GM21576 (cell line): ENCODE data around the gene EFEMP1.

Experiments used
- ATAC-seq: cut with Tn5 transposase; IDR thresholded peaks from one replicate; pipeline ENCODE4 v1.9.1; 2021; ENCODE audit warnings: mild to moderate bottlenecking, moderate library complexity; ENCODE audit not compliant: unreplicated experiment

The EFEMP1 gene

DNA sequence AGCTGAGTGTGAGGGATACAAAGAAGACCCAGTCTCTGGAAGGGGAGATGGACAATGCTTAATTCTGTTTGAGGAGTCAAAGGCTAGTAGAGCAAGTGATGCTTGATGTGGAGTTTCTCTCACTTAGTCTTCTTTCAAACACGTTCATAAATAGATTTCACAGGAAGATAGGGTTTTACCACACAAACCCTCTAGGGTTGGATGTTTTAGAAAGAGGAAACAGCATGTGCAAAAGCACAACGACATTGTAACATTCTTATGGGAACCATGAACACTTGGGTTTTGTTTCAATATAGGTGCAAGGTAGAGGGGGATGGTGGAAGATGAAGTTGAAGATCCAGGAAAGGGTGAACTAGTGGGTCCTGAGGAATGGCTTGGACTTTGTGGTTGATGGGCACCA lies 10.8 kb upstream of the EFEMP1 start:
- no peak for ATAC-seq

DNA sequence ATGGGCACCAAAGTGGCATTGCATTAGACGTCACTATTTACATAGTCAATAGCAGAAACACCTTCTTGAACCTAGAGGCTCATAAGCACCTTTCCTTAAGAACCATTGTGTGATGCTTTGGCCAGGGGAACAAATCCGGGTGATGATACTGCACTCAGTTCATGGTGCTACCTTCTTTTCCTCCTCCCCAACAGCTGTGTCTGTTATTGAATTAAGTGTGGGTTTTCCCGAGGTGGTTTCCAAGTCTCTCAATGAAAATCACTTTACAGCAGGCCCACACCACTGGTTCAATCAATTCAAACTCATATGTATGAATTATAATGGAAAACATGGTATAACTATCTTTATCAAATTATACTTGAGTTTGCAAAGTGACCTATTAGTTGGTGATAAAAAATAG lies 9.3 kb upstream of the EFEMP1 start:
- no peak for ATAC-seq

DNA sequence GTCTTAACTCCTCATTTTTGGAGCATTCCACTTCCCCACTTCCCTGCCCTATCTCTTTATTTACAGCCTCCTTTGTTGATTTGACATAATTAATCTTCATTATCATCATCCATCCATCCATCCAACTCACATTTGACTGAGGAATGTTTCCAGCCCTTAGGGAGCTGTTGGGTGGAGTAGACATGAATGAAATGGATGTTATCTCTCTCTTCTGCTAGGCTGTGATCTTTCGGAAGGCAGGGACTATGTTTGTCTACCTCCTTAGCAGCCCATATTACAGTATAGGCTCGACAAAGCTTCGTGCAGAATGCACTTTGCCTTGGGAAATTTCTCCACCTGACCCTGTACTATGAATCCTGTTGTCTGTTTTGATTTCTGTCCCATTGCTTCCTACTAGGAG lies 7.7 kb upstream of the EFEMP1 start:
- ATAC-seq: no peak

DNA sequence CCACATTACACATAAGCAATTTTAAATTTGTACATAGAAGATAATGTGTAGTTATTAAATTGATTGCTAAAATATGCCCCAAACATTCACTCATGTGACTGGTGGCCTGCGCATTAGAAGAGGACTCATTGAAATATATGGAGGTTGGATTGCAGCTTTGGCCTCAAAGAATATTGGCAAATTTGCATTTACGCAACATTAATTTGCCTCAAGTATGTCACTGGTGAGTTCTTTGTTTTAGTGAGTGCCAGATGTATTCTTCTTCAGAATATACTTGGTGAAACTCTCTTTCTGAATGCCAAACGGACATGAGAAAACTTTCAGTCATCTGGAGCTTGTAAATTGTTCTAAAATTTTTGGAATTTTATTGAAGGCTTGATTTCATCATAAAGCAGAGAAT lies 5.9 kb upstream of the EFEMP1 start:
- no peak for ATAC-seq

DNA sequence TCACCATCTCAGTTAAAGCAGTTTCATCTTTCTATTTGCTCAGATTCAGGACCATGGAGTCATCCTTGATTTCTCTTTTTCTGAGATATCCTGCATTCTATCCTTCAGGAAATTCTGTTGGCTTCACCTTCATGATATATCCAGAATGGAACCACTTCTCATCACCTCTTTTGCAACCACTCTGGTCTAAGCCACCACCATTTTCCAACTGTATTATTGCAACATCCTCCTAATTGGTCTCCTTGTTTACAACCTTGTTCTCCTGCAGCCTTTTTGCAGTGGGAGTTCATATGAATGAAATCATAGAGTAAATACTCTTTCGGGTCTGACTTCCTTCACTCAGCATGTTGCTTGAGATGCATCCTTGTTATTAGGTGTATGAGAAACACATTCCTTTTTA lies 3.4 kb upstream of the EFEMP1 start:
- ATAC-seq: no peak

DNA sequence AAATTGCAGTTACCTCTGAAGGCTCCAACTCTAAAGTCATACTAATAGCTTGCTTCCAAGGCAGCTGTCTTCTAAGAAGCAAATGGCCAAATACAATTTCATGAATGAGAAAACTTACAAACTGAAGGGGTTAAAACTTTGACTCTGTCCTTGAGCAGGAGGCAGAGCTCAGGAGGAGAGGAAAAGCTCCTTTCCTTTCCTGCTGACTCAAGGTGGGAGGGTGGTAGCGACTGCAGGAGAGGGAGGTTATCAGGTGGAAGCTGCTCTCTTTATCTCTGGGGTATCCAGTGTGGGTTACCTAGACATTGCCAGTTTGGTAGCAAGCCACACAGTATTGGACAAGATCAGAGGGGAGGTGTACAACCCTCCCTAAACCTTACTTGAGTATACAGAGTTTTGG lies 2.7 kb upstream of the EFEMP1 start:
- no peak for ATAC-seq

DNA sequence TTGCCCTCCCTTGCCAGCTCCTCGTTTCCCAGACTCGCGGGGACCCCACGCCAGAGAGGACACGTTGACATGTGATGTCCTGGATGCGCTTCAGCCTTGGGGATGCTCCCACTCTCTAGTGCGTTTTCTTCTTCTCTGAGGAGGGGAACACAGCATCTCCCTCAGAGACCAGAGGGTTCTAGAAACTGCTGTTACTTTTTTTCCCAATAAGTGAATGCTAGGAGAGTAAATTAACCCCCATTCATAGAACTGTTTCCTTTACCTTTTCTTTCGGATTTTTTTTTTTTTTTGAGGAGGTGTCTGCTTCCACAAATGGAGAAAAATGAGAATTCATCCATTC lies 370 bp upstream of the EFEMP1 start:
- no peak for ATAC-seq

DNA sequence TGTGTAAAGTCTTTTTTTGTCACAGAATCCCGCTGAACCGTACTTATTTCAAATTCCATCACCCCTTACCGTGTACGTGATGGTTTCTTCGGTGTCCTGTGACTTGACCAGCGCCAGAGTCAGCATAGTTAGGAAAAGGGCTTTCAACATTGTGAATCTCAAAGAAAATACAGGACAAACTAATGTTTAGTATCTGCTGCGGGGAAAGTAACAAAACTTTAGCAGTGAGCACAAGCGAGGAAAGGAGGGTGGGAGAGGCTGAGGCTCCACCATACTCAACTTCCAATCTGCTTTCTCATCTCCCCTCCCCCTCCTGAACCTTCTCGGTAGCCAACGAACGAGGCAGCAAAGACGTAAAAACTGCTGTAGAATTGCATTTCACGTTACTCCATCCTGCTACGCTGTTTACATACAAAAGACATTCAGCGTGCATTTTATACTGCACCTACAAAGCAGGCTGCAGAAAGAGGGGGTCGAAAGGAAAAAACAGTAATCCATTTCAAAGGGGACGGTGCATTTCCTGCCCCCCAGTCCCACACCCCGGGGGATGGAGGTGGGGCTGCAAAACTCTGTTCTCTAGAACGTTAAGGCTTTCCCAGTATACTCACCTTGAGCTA lies 1.2 kb downstream of the EFEMP1 start:
- ATAC-seq: no peak

DNA sequence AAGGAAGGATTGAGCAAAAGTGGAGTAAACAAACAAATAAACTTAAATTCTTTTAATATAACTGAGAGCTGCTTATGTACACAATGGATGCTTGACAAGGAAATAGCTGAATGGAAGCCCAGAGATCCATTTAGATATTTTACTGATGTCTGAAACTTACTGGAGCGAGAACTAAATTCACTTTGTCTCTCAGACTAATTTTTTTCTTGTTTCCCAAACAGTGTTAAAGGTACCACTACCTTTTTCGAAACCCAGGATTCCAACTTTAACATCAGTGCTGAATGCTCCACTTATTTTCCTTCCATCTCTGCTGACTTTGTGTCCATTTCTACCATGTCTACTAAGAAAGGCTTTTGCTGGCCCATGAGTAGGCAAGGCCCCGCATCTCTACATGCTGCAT lies 4.0 kb downstream of the EFEMP1 start:
- ATAC-seq: no peak

DNA sequence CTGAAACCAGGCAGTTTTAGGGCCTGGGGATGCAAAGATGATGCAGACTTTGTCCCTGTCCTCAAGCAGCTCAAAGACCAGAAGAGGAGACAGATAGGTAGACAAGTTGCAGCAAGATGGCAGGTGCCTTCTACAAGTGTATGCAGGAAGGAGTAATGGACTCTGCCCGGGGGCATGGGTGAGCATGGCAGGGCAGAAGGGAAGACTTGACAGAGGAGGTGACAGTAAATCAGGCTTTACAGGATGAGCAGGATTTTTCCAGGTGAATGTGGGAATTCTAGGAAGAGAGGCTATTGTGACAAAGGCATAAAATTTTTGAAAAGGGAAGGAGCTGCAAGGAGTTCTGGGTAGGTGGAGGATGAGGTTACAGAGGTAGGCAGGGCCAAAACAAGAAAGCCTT lies 4.7 kb downstream of the EFEMP1 start:
- no peak for ATAC-seq

DNA sequence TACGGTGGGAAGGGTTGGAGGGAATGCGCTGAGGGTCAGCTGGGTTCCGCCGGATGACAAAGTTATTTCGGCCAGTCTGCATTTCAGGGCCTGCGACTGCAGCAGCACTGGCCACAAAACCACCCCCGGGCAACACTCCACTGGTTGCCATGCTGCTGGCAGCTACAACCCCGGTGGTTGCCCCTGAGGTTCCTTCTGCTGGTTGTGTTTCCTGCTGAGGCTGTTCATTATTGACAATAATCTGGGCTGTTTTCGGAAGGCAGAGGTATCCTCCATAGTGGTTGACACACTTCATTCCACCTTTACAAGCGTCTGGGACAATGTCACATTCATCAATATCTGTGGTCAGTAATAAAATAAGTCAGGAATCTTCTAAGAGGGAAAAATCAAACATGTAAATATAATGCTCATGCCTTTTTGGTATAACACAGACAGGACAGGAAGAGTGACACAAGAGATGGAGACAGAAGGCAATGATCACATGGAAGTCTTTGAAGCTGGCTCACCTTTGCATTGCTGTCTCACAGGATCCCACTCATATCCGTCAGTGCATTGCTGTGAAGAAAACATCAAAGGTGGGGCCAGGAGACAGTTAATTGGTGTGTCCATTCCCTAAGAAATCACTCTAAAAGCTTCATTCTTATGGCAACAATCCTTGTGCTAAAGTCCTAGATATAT lies 5.7 kb downstream of the EFEMP1 start:
- no peak for ATAC-seq

DNA sequence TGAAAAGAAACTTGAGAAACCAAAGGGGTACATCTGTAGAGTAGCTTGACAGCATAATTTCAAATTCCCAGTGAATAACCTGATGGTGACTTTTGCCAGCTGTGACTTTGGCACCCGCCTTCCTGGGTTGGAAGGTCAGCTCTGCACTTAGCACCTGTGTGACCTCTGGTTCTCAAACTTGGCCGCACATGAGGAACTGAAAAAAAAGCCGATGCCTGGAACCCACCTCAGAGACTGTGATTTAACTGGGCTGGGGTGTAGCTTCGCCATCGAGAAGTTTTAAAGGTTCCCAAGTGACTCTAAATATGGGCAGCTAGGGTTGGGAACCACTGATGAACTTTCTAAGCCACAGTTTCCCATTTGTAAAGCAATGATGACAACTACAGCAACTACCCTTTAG lies 6.5 kb downstream of the EFEMP1 start:
- no peak for ATAC-seq

DNA sequence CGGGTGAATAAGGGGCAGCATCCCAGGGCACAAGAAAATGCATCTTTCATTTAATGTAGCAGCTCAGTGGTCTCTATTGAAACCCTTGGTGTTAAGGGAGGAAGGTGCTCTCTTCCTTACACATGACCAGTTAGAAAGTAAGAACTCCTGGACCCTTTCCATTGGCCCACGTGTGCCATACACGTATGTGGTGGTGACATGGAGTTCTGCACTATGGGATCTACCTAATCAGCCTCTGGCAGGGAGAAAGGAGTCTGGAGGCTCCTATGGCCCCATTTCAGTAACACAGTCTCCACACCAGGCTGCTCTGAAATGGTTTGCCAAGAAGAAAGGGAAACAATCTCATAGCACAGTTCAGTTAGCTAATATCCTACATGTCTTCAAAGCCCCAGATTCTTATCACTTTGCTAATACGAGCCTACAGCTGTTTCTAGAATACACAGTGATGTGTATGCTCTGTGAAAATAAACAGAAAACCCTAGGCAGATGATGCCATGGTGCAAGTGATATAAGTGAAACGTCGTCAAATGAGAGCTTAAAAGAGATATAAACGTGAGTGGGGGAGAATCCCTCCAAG lies 7.0 kb downstream of the EFEMP1 start:
- no peak for ATAC-seq

DNA sequence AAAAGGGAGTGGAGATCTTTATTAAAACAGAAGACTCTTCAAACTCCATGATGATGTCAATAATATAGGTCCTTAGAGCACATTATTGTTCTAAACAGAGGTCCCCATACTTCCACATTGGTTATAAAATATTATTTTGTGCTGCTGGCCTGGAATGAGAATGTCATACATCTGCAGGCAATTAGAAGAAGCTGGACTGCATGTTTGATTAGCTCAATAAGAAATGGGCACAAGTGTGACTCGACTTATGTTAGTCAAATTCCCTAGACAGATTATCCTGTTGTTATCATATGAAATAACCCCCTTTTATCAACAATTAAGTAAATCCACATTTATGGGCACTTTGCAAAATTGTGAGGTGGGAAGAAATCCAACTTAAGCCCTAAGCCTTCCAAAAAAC lies 8.8 kb downstream of the EFEMP1 start:
- no peak for ATAC-seq

DNA sequence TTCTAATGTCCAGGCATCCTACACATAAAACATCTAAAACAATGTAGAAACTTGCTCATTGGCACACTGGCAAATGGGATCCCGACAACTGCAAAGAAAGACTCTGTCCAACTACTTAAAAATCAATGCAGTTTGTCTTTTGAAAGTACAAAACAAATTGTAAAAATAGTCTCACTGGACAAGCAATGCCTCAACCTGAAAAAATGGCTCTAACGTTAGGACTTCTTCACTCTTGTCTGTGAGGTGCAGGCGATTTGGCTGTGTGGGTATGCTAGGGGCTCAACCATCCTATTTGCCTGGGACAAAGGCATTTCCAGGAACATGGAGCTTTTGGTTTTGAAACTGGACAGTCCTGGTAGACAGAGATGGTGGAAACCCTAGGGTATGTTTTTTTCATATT lies 10.7 kb downstream of the EFEMP1 start:
- no peak for ATAC-seq

DNA sequence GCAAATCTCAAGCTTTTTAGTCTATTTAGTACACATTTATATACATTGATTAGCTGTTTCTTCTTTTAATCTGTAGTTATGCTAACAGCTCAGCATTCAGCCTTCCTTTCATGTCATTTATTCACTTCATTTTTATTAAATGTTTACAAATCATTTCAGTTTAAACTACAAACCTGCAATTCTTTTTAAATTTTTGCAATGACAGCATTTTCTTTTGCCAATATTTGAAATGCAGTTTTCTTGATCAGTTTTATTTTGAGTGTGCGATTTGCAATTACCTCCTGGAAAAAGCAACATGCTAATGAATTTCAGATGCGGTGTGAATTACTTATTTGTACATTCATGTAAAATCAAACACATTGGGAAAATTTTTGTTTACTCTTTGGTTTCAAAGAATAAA lies 13.5 kb downstream of the EFEMP1 start:
- no peak for ATAC-seq

DNA sequence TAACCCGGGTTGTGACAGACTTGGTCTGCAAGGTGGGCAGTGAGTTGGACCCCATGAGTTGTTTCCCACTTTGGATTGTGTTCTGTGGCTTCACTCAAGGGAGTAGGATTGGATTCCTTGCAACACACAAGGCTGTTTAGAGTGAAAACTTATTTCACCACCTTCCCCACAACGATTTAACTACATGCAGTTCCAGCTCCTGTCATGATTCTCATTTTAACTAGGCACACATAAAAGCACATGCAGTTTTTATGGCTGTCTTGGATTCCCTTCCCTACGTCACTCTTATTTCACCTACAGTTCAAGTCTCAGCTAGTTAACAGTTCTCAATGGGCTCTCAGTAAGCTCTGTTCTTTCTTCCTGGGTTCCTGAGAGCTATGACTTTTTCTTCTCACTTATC lies 15.9 kb downstream of the EFEMP1 start:
- ATAC-seq: no peak

DNA sequence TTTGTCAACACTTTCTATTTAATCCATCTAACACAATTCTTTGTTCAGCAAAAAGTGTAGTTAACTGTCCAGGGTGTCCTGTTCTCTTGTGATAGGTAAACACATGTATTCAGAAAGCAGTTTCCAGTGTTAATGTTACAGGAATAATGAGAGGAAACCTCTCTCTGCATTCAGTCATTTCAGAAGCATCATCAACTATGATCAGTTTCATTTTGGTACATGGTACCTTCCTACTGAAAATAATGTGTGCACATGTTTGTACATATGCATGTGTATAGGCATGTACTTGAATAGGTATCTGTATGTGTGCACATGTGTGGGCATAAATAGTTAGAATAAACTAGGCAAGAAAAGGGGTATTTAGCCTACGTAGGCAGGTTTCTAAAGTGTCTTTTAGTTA lies 16.6 kb downstream of the EFEMP1 start:
- ATAC-seq: no peak

DNA sequence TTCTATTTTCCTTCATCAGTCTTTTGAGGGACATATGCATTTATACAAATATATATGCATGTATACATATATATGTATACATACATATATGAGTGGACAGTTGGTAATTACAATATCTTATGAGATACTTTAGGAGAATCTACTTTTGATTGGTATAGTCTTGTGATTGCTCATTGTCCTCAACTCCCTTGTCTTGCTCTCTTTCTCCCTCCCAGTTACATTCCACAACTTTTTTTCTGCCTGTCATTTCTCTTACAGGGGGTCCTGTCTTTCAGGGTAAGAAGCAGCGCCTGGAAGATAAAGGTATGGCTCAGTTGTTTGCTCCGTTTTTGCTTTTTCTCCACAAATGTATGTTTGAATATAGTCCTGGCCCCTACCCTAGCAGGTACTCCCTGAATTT lies 19.9 kb downstream of the EFEMP1 start:
- no peak for ATAC-seq

DNA sequence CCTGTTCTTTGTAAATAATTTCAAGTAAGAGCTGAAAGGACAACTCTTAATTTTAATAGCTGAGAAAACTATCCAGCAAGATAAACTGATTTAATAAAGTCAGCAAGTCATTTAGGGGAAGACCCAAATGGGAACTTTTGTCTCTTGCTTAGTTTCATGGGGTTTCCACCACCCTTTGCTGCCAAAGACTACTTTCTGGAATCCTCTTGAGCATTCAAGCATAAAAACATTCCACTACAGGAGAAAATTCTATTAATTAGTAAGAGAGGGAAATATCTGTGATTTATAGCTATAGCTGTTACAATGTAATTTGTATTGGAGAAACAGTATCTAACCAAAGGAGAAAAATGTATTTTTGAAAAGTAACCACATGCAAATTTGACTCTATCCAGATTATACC lies 20.6 kb downstream of the EFEMP1 start:
- ATAC-seq: no peak

DNA sequence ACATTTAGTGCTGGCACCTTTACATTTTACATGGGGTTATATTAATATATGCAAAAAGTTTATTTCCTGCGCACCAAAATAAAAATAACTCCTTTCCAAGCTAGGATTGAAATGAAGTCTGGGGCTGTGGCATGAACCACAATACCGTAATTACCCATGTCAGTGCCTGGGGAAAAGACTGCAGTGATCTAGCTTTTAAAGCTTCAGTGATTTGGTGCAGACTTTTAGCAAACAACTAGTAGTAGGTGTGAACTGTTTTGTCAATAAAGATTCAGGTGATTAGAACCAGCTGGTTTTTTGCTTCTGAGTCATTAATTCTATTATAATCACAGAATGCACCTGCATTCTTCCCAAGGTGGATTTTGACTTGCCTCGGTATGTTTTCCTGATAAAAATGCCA lies 21.2 kb downstream of the EFEMP1 start:
- no peak for ATAC-seq

DNA sequence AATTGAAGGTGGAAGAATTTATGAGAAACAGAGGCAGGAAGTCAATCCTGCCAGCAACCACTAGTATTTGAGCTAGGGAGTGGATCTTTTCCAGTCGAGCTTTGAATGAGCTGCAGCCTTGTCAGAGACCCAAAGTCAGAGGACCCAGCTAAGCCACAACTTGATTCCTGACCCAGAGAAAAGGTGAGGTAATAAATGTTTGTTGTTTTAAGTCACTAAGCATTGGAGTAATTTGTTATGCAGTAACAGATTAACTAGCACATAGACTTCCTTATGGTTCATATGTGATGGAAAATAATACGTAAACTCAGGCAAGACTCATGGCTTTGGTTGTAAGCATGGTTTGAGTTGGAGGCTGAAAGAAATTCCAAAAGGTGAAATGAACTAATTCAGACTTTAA lies 21.6 kb downstream of the EFEMP1 start:
- ATAC-seq: no peak

DNA sequence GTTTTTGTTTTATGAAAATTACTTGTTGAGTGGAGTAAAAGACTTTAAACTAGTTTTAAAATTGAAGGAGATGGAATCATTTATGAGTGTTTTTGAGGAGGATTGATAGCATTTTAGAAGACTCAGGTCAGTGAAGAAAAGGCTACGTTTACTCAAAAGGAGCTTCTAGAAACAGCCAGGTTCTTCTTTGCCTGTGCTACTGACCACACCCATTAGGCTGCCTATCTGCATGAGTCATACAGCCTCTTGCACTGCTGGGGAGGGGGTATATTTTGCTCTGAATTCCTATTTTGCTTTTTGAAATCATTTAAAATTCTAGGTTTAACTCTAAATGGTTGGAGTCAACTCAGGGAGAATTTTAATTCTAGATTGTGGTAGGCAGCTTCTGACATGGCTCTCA lies 22.3 kb downstream of the EFEMP1 start:
- ATAC-seq: no peak
